Amygdala (tissue), 56 donors: Measurements from ENCODE around the gene KLHL7.
"Not testable (repeated sequence)": the region's sequence is repeated elsewhere in the genome, so short reads cannot be mapped to it uniquely, and the experiment has no call there.

ENCODE experiments used
- DNase-seq, 56 donors: peaks; one replicate each; lab custom pipeline; 2025; lab: John Stamatoyannopoulos, UW

KLHL7 gene

GRCh38 chr7:23211589-23211988, 106.0 kb downstream of the KLHL7 start:
- DNase-seq, result no peak

- DNase-seq, result no peak
Observed at GRCh38 chr7:23212395-23212794, 106.8 kb downstream of the KLHL7 start.

- DNase-seq, result no peak
Observed at GRCh38 chr7:23212841-23213240, 107.3 kb downstream of the KLHL7 start.

- DNase-seq, result no peak
Observed at GRCh38 chr7:23213755-23214154, 108.2 kb downstream of the KLHL7 start.

GRCh38 chr7:23214423-23214822, 108.8 kb downstream of the KLHL7 start:
- DNase-seq, result no peak

- DNase-seq, result no peak
Observed at GRCh38 chr7:23214938-23215337, 109.4 kb downstream of the KLHL7 start.

- DNase-seq, result peak in 35 of 56 donors; percentile 3 to 72 (median 31)
Observed at GRCh38 chr7:23216021-23216420, 110.4 kb downstream of the KLHL7 start.

- DNase-seq, result no peak
Observed at GRCh38 chr7:23218196-23218595, 112.6 kb downstream of the KLHL7 start.

- DNase-seq, result no peak
Observed at GRCh38 chr7:23220690-23221305, 115.2 kb downstream of the KLHL7 start.

GRCh38 chr7:23222439-23223030, 117.0 kb downstream of the KLHL7 start:
- peak in 2 of 56 donors; percentile 23 to 47 for DNase-seq

- not testable (repeated sequence) for DNase-seq
Observed at GRCh38 chr7:23224364-23224763, 118.8 kb downstream of the KLHL7 start.

GRCh38 chr7:23226844-23227450, 121.4 kb downstream of the KLHL7 start:
- DNase-seq, result peak in 31 of 56 donors; percentile 9 to 75 (median 36)
